Cardiac fibroblast (primary cell): ENCODE measurements around the gene UGDH.
A peak's percentile ranks its signal among the peaks of the same experiment; 100 is the strongest.

Experiments used
- DNase-seq, 2 donors: peaks; one replicate each; pipeline versions ENCODE4 v3.0.0 to v3.0.0-alpha.2; 2010; ENCODE audit warnings: low read depth in 2 of 2
- H3K4me3 ChIP-seq, 2 donors: replicated peaks in 1 of 2; 1 replicate in 1 of 2; 2 replicates in 1 of 2; pipeline ENCODE4 v1.5.1; 2011; ENCODE audit warnings: low read depth in 2 of 2, low read length in 2 of 2, mild to moderate bottlenecking in 2 of 2, moderate library complexity in 1 of 2
- CTCF ChIP-seq: IDR thresholded peaks from one replicate; pipeline ENCODE4 v1.5.1; 2011; ENCODE audit warnings: low read depth, mild to moderate bottlenecking, low read length, inconsistent platforms

Gene UGDH

GRCh38 chr4:39480251-39480650, 47.0 kb downstream of the UGDH start:
- no peak for TF ChIP-seq CTCF
- DNase-seq: no peak
- no peak overlapping the region for H3K4me3 ChIP-seq

GRCh38 chr4:39476187-39476895, 50.9 kb downstream of the UGDH start:
- TF ChIP-seq CTCF: no peak
- no peak overlapping the region for H3K4me3 ChIP-seq
- DNase-seq: no peak

GRCh38 chr4:39472396-39472795, 54.8 kb downstream of the UGDH start:
- H3K4me3 ChIP-seq: no peak overlapping the region
- peak in 1 of 2 donors; percentile 56 for DNase-seq
- no peak for TF ChIP-seq CTCF

GRCh38 chr4:39470402-39470801, 56.8 kb downstream of the UGDH start:
- TF ChIP-seq CTCF: no peak
- no peak overlapping the region for H3K4me3 ChIP-seq
- no peak for DNase-seq

GRCh38 chr4:39469429-39470077, 57.7 kb downstream of the UGDH start:
- TF ChIP-seq CTCF: peak; percentile 69
- DNase-seq: peak; percentile 88 to 91
- no peak overlapping the region for H3K4me3 ChIP-seq

GRCh38 chr4:39467464-39467863, 59.8 kb downstream of the UGDH start:
- DNase-seq: no peak
- TF ChIP-seq CTCF: no peak
- no peak overlapping the region for H3K4me3 ChIP-seq
